ENCODE data around the gene SLC25A28. TPM values are rescaled to one million over a fixed set of nuclear protein-coding genes. Genes with fewer than 3 reads are reported as not detected.

SLC25A28 gene
- polyA plus RNA-seq, 1 experiment = 38.9 TPM

DNA sequence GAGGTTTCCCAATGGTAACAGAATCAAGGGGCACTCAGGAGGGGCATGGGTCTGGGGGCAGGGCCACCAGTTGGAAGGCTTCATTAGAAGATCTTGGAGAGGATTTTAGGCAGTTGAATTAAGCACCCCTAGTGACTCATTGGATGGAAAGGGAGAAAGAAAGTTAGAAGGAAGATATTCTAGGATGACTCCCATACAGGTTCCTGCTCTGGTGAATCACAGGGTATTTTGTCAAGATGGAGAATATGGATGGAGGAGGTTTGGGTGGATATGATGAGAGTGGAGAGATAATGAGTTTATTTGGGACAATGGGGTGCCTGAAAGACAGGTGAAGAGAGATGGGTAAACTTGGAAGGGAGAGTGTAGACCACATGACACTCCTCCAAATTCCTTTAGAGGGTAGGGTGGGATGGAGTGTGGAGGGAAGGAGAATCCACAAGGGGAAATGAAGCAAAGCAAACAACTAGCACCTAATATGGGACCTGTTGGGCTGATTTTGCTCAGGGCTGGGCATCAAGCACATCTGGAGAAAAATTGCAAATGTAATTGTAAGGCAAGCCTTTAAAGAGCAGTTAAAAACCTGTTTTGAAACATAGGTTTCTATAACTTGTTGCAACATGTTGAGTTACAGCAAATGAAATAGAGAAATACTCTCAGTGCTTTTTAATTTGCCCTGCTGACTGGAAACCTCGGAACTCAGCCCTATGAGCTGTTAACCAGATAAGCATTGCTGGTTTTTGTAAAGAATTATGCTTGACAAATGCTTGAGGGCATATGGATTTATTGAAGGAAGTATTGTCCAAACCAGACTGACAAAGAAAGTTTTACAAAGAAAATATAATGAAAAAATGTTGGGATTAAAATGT lies 36.2 kb upstream of the SLC25A28 start:
- Histone ChIP-seq H3K27me3 (ENCODE audit: control insufficient read depth, insufficient read depth, low read length) (no peaks in the 10 kb centered on the region), H3K4me3 (ENCODE audit: low read depth, low read length) (no peak overlapping the region), H3K36me3 (ENCODE audit: control insufficient read depth, insufficient read depth, low read length) (no peaks in the 10 kb centered on the region)
- CTCF ChIA-PET = no interaction called here
- TF ChIP-seq, protein P1, sequence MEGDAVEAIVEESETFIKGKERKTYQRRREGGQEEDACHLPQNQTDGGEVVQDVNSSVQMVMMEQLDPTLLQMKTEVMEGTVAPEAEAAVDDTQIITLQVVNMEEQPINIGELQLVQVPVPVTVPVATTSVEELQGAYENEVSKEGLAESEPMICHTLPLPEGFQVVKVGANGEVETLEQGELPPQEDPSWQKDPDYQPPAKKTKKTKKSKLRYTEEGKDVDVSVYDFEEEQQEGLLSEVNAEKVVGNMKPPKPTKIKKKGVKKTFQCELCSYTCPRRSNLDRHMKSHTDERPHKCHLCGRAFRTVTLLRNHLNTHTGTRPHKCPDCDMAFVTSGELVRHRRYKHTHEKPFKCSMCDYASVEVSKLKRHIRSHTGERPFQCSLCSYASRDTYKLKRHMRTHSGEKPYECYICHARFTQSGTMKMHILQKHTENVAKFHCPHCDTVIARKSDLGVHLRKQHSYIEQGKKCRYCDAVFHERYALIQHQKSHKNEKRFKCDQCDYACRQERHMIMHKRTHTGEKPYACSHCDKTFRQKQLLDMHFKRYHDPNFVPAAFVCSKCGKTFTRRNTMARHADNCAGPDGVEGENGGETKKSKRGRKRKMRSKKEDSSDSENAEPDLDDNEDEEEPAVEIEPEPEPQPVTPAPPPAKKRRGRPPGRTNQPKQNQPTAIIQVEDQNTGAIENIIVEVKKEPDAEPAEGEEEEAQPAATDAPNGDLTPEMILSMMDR (IDR thresholded peaks at IDR 0.05; ENCODE audit: insufficient read depth, low read depth, low read length) = no peak
- POLR2A ChIA-PET = no interaction called here
- no peak for DNase-seq (ENCODE audit: low read depth)

DNA sequence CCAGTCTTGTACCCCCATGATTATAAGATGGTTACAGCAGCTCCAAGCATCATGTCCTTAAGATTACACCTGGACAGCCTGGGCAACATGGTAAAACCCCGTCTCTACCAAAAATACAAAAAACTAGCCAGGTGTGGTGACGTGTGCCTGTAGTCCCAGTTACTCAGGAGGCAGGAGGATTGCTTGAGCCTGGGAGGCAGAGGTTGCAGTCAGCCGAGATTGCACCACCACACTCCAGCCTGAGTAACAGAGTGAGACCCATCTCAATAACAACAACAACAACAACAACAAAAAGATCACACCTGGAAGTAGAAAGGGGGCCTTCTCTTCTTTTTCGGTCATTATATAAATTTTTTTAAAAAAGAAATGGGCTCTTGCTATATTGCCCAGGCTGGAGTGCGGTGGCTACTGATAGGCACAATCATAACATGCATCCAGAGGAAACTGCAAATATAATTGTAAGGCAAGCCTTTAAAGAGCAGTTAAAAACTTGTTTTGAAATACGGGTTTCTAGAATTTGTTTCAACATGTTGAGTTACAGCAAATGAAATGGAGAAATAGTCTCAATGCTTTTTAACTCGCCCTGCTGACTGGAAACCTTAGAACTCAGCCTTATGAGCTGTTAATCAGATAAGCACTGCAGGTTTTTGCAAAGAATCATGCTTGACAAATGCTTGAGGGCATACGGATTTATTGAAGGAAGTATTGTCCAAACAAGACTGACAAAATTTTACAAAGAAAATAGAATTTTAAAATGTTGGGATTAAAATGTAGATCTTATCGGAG lies 34.3 kb upstream of the SLC25A28 start:
- TF ChIP-seq, protein P1 (IDR thresholded peaks at IDR 0.05; ENCODE audit: insufficient read depth, low read depth, low read length) = no peak
- Histone ChIP-seq H3K36me3 (ENCODE audit: control insufficient read depth, insufficient read depth, low read length) (no peaks in the 10 kb centered on the region), H3K4me3 (ENCODE audit: low read depth, low read length) (no peak overlapping the region), H3K27me3 (ENCODE audit: control insufficient read depth, insufficient read depth, low read length) (no peaks in the 10 kb centered on the region)
- no peak for DNase-seq (ENCODE audit: low read depth)
- POLR2A ChIA-PET = no interaction called here
- CTCF ChIA-PET = interaction anchor here (0.7 to 1.5 kb wide), 3 partner anchors 32 to 56 kb away, joined by 3 read pairs; no protein-coding TSS in a partner anchor

DNA sequence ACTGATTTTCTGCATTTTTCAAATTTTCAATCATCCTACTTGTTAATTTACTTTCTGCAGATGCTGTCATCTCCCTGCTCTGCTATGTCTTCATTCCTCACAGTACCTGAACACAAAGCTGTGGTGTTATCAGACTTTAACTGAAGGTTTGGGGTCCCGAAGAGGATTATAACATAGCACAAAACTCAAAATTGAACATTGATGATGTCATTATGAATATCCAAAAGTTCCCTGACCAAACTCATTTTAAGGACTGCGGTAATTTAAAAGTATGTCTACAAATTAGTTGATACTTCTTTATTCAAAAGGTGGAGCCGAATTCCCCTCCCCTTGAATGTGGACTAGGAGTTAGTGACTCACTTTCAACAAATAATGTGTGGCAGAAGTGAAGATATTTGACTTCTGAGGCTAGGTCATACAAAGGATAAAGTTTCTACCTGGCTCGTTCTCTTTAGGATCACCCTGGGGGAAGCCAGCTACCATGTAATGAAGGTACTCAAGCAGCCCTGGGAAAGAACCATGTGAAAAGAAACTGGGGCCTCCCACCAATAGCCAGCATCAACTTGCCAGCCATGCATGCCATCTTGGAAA lies 32.7 kb upstream of the SLC25A28 start:
- POLR2A ChIA-PET = no interaction called here
- no peaks in the 10 kb centered on the region for H3K36me3 ChIP-seq (ENCODE audit: control insufficient read depth, insufficient read depth, low read length)
- no peak overlapping the region for H3K4me3 ChIP-seq (ENCODE audit: low read depth, low read length)
- CTCF ChIA-PET = no interaction called here
- TF ChIP-seq, protein P1 (IDR thresholded peaks at IDR 0.05; ENCODE audit: insufficient read depth, low read depth, low read length) = no peak
- no peaks in the 10 kb centered on the region for H3K27me3 ChIP-seq (ENCODE audit: control insufficient read depth, insufficient read depth, low read length)
- DNase-seq (ENCODE audit: low read depth) = no peak

DNA sequence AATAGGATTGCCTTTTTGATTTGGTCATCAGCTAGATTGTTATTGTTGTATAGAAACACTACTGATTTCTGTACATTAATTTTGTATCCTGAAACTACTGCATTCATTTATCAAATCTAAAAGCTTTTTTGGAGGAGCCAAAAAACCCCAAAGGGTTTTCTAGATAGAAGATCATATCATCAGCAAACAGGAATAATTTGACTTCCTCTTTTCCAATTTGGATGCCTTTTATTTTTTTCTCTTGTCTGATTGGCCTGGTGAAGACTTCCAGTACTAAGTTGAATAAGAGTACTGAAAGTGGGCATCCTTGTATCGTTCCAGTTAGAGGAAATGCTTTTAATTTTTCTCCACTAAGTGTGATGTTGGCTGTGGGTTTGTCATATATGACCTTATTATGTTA lies 28.5 kb upstream of the SLC25A28 start:
- H3K27me3 ChIP-seq (ENCODE audit: control insufficient read depth, insufficient read depth, low read length) = no peaks in the 10 kb centered on the region
- CTCF ChIA-PET = interaction anchor here (0.6 kb wide), 1 partner anchor 54 kb away, joined by 3 read pairs; no protein-coding TSS in a partner anchor
- DNase-seq (ENCODE audit: low read depth) = no peak
- no peak overlapping the region for H3K4me3 ChIP-seq (ENCODE audit: low read depth, low read length)
- POLR2A ChIA-PET = no interaction called here
- H3K36me3 ChIP-seq (ENCODE audit: control insufficient read depth, insufficient read depth, low read length) = no peaks in the 10 kb centered on the region
- TF ChIP-seq, protein P1 (IDR thresholded peaks at IDR 0.05; ENCODE audit: insufficient read depth, low read depth, low read length) = no peak
